ENCODE results near the gene PIANP.
A peak's percentile ranks its signal among the peaks of the same experiment; 100 is the strongest.

The PIANP gene

GRCh38 chr12:6667559-6668210 is 32.9 kb downstream of the PIANP start:
- no peak for DNase-seq (ENCODE audit: low read depth)

GRCh38 chr12:6666211-6666610 is 34.4 kb downstream of the PIANP start:
- no peak for DNase-seq (ENCODE audit: low read depth)

GRCh38 chr12:6664902-6665301 is 35.7 kb downstream of the PIANP start:
- peak; percentile 8 for DNase-seq (ENCODE audit: low read depth)

- peak; percentile 99 for DNase-seq (ENCODE audit: low read depth)
Measured at GRCh38 chr12:6662906-6663742, 37.5 kb downstream of the PIANP start, which contains the start of gene ING4. ING4 (minus strand) TSS chr12:6663119; CDS start chr12:6663101, 18 bp downstream.

GRCh38 chr12:6662602-6662905 is 38.1 kb downstream of the PIANP start:
- DNase-seq (ENCODE audit: low read depth) = no peak

GRCh38 chr12:6653987-6654386 is 46.6 kb downstream of the PIANP start:
- DNase-seq (ENCODE audit: low read depth) = no peak

GRCh38 chr12:6653342-6653741 is 47.3 kb downstream of the PIANP start:
- no peak for DNase-seq (ENCODE audit: low read depth)

GRCh38 chr12:6652391-6652790 is 48.2 kb downstream of the PIANP start:
- DNase-seq (ENCODE audit: low read depth) = no peak

- no peak for DNase-seq (ENCODE audit: low read depth)
Measured at GRCh38 chr12:6650832-6651231, 49.8 kb downstream of the PIANP start.

- DNase-seq (ENCODE audit: low read depth) = peak; percentile 45
Measured at GRCh38 chr12:6647083-6647604, 53.5 kb downstream of the PIANP start, which contains the start of gene ACRBP. ACRBP (minus strand) TSS chr12:6647432; CDS start chr12:6647366, 66 bp downstream.

GRCh38 chr12:6646276-6647082 is 54.1 kb downstream of the PIANP start:
- DNase-seq (ENCODE audit: low read depth) = no peak

GRCh38 chr12:6644903-6645302 is 55.7 kb downstream of the PIANP start:
- DNase-seq (ENCODE audit: low read depth) = no peak

- no peak for DNase-seq (ENCODE audit: low read depth)
Measured at GRCh38 chr12:6644257-6644596, 56.4 kb downstream of the PIANP start.

Measured in amniotic epithelial cell (primary cell).